GM21423 (cell line): ENCODE data around the gene LDB2.

Source experiments
- ATAC-seq: cut with Tn5 transposase; IDR thresholded peaks from one replicate; pipeline ENCODE4 v1.9.1; 2021; ENCODE audit warnings: mild to moderate bottlenecking, moderate library complexity; ENCODE audit not compliant: unreplicated experiment

Gene LDB2

GRCh38 chr4:16607241-16608066, 291.0 kb downstream of the LDB2 start:
- no peak for ATAC-seq

GRCh38 chr4:16606691-16607090, 291.8 kb downstream of the LDB2 start:
- no peak for ATAC-seq

- no peak for ATAC-seq
Observed at GRCh38 chr4:16603178-16603577, 295.3 kb downstream of the LDB2 start.

- ATAC-seq: no peak
Observed at GRCh38 chr4:16598597-16599206, 299.7 kb downstream of the LDB2 start.

GRCh38 chr4:16597845-16598596, 300.4 kb downstream of the LDB2 start:
- no peak for ATAC-seq

- no peak for ATAC-seq
Observed at GRCh38 chr4:16597443-16597842, 301.0 kb downstream of the LDB2 start.

- ATAC-seq: no peak
Observed at GRCh38 chr4:16596267-16596666, 302.2 kb downstream of the LDB2 start.

- ATAC-seq: no peak
Observed at GRCh38 chr4:16594128-16594527, 304.3 kb downstream of the LDB2 start.

- ATAC-seq: no peak
Observed at GRCh38 chr4:16593386-16593785, 305.1 kb downstream of the LDB2 start.

GRCh38 chr4:16591272-16591826, 307.1 kb downstream of the LDB2 start:
- ATAC-seq: no peak

- ATAC-seq: no peak
Observed at GRCh38 chr4:16590797-16591196, 307.6 kb downstream of the LDB2 start.

- ATAC-seq: no peak
Observed at GRCh38 chr4:16588651-16589050, 309.8 kb downstream of the LDB2 start.

- ATAC-seq: no peak
Observed at GRCh38 chr4:16588149-16588548, 310.3 kb downstream of the LDB2 start.

- ATAC-seq: no peak
Observed at GRCh38 chr4:16585053-16585452, 313.4 kb downstream of the LDB2 start.

- no peak for ATAC-seq
Observed at GRCh38 chr4:16583764-16584163, 314.7 kb downstream of the LDB2 start.

- no peak for ATAC-seq
Observed at GRCh38 chr4:16582526-16582925, 315.9 kb downstream of the LDB2 start.

- no peak for ATAC-seq
Observed at GRCh38 chr4:16582036-16582435, 316.4 kb downstream of the LDB2 start.

GRCh38 chr4:16581117-16581516, 317.3 kb downstream of the LDB2 start:
- no peak for ATAC-seq

- ATAC-seq: no peak
Observed at GRCh38 chr4:16580514-16580913, 317.9 kb downstream of the LDB2 start.

GRCh38 chr4:16579866-16580265, 318.6 kb downstream of the LDB2 start:
- ATAC-seq: no peak

- no peak for ATAC-seq
Observed at GRCh38 chr4:16577177-16577576, 321.3 kb downstream of the LDB2 start.
